B cell (primary cell): ENCODE measurements around the gene PIAS4.

Experiments
- EZH2 ChIP-seq: IDR thresholded peaks from 2 replicates; pipeline ENCODE4 v1.6.1; 2012; ENCODE audit warnings: borderline replicate concordance, low read depth, mild to moderate bottlenecking, moderate library complexity, low read length; ENCODE audit not compliant: insufficient read depth, poor library complexity, severe bottlenecking
- TF ChIP-seq, protein P1 (sequence below): fragments of 200-600 bp; IDR thresholded peaks from one replicate; pipeline ENCODE4 v1.8.0; 2022; ENCODE audit warnings: antibody characterized with exemption, mild to moderate bottlenecking

DNA sequence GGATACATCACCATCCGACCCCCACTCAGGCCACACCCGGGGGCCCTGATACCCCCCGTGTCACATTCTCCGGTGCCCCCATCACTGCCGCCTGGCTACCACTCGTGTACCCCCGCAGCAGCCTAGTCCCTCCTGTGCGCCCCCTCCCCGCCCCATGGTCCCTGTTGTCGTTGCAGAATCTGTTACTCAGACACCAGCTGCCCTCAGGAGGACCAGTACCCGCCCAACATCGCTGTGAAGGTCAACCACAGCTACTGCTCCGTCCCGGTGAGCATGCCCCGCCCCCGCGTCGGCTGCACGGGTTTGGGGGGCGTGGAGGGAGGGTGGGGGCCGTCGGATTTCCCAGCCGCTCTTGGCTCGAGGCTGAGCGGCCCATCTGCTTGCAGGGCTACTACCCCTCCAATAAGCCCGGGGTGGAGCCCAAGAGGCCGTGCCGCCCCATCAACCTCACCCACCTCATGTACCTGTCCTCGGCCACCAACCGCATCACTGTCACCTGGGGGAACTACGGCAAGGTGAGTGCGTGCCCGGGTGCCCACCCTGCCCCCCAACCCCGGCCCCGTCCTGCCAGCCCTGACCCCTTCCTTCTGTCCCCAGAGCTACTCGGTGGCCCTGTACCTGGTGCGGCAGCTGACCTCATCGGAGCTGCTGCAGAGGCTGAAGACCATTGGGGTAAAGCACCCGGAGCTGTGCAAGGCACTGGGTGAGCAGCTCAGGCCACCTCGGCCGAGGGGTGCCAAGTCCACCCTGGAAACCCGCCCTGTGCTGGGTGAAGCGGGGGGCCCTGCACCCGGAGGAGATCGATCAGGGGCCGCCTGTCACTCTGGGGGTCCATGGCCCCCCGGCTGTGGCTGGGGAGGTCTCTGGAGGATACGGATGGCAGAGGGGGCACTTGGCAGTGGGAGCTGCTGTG lies 21.1 kb downstream of the PIAS4 start:
- TF ChIP-seq, protein P1, sequence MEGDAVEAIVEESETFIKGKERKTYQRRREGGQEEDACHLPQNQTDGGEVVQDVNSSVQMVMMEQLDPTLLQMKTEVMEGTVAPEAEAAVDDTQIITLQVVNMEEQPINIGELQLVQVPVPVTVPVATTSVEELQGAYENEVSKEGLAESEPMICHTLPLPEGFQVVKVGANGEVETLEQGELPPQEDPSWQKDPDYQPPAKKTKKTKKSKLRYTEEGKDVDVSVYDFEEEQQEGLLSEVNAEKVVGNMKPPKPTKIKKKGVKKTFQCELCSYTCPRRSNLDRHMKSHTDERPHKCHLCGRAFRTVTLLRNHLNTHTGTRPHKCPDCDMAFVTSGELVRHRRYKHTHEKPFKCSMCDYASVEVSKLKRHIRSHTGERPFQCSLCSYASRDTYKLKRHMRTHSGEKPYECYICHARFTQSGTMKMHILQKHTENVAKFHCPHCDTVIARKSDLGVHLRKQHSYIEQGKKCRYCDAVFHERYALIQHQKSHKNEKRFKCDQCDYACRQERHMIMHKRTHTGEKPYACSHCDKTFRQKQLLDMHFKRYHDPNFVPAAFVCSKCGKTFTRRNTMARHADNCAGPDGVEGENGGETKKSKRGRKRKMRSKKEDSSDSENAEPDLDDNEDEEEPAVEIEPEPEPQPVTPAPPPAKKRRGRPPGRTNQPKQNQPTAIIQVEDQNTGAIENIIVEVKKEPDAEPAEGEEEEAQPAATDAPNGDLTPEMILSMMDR: no peak
- no peak for TF ChIP-seq EZH2
